Gastrocnemius medialis (tissue), 4 donors: ENCODE results near the gene WSB1.

Source experiments
- CTCF ChIP-seq, 5 experiments: fragments of 450-650 bp in 3 of 5; fragments of 200-600 bp in 2 of 5; sonication (generic) in 2 of 5; IDR thresholded peaks in 4 of 5; conservative IDR thresholded peaks in 1 of 5; 1 replicate in 4 of 5; 2 replicates in 1 of 5; pipeline ENCODE4 v1.5.1; 2016 to 2019; ENCODE audit warnings: antibody characterized with exemption in 5 of 5, mild to moderate bottlenecking in 3 of 5, moderate library complexity in 3 of 5
- POLR2A ChIP-seq, 2 donors: fragments of 450-650 bp; IDR thresholded peaks; one replicate each; pipeline ENCODE4 v1.6.1; 2017; ENCODE audit warnings: antibody characterized with exemption in 2 of 2, mild to moderate bottlenecking in 2 of 2, moderate library complexity in 2 of 2

DNA sequence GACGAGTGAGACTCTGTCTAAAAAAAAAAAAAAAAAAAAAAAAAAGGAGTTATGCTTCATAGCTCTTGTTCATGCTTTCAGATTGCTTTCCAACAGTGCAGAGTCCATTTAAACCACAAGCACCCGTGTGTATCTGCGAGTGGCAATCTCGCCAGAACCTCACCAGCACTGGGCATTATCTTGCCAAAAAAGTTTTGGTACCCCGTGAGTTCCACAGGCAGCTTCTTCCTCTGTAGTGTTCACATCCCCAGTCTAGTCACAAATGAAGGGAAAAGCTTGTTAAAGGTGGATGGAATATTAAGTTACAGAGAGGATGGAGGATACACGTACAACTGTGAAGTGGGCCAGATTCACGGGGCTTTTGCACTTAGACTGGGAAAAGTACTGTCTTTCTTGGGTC is 33.5 kb downstream of the WSB1 start:
- no peak for TF ChIP-seq CTCF (IDR thresholded peaks at IDR 0.05 in 4 of 5, conservative IDR thresholded peaks at IDR 0.05 in 1 of 5)
- TF ChIP-seq POLR2A (IDR thresholded peaks at IDR 0.05), result no peak
